ENCODE data around the gene IL22. TPM values are rescaled to one million over a fixed set of nuclear protein-coding genes. Genes with fewer than 3 reads are reported as not detected.

Gene IL22
- polyA plus RNA-seq: under 1 TPM in 1 of 3 donors, not detected in 2; 0.19 TPM

DNA sequence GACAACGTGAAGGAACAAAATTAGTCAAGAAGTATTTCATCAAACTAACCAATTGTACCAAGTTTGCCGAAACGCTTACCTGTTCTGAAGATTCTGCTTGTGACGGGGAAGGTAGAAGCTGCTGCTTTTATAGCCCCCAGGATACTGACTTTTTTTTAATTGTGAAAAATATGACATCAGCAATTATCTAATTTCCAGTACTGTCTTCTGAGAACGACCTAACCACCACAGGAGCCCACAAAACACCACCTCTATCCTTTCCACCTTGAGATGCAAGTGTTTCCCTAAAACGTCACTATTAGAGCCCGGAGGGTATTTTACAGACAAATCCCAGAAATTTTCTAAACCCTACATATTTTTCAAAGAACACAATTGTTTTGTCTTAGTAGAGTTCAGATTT is at the start of gene IL22:
Gene IL22 (minus strand): TSS at position 101 of the 400 bp plus-strand sequence. CDS start 156 bp downstream, outside the sequence.
- H3K27ac ChIP-seq (ENCODE audit: low read depth, low read length): no peak within 1 kb of the TSS
- 88 to 93% (median 91%) methylated on average over 7 of the region's 7 CpGs for WGBS, 3 donors

GRCh38 chr12:68297929-68298328 is 44.5 kb upstream of the IL22 start:
- 60 to 91% (median 88%) methylated on average over 4 of the region's 4 CpGs for WGBS, 3 donors
- H3K27ac ChIP-seq (ENCODE audit: low read depth, low read length): no peak overlapping the region

GRCh38 chr12:68294251-68294650 is 40.8 kb upstream of the IL22 start:
- 15 to 50% (median 46%) methylated on average over 2 of the region's 2 CpGs for WGBS, 3 donors
- no peak overlapping the region for H3K27ac ChIP-seq (ENCODE audit: low read depth, low read length)

GRCh38 chr12:68293347-68293746 is 39.9 kb upstream of the IL22 start:
- H3K27ac ChIP-seq (ENCODE audit: low read depth, low read length): no peak overlapping the region

- WGBS, 3 donors: 49 to 88% (median 79%) methylated on average over 9 of the region's 9 CpGs
- H3K27ac ChIP-seq (ENCODE audit: low read depth, low read length): no peak overlapping the region
Observed at GRCh38 chr12:68292151-68292943, 38.9 kb upstream of the IL22 start.

GRCh38 chr12:68291396-68292036 is 38.1 kb upstream of the IL22 start:
- WGBS, 3 donors: 87 to 95% (median 92%) methylated on average over 4 of the region's 4 CpGs

GRCh38 chr12:68290126-68290525 is 36.7 kb upstream of the IL22 start:
- no peak overlapping the region for H3K27ac ChIP-seq (ENCODE audit: low read depth, low read length)
- WGBS, 3 donors: 78 to 83% (median 78%) methylated on average over 6 of the region's 6 CpGs

More at GRCh38 chr12:68291396-68292036, 38.1 kb upstream of the IL22 start:
- H3K27ac ChIP-seq (ENCODE audit: low read depth, low read length): no peak overlapping the region

DNA sequence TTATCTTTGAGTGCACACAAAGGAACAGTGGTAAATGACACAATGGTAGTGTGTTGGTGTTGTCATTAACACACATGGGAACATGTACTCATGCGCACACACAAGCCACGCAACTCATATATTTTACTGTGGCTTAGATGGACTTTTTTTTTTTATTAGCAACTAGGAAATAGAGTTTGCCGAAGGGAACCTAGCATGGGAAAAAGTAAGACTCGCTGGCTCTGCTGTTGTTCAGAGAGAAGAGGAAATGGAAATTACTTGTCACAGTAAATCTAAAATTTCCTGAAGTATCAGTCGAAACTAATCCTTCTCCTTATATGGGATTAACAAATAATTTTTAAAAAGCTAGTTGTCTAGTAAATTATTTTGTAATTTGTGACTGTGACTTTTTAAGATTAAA is 33.7 kb upstream of the IL22 start:
- 58 to 81% (median 65%) methylated on average over 5 of the region's 5 CpGs for WGBS, 3 donors
- H3K27ac ChIP-seq (ENCODE audit: low read depth, low read length): no peak overlapping the region

GRCh38 chr12:68286396-68286795 is 33.0 kb upstream of the IL22 start:
- WGBS, 3 donors: 82 to 89% (median 86%) methylated on average over 4 of the region's 4 CpGs
- H3K27ac ChIP-seq (ENCODE audit: low read depth, low read length): no peak overlapping the region

GRCh38 chr12:68285541-68285940 is 32.1 kb upstream of the IL22 start:
- WGBS, 3 donors: 79 to 91% (median 81%) methylated on average over 3 of the region's 3 CpGs
- no peak overlapping the region for H3K27ac ChIP-seq (ENCODE audit: low read depth, low read length)

DNA sequence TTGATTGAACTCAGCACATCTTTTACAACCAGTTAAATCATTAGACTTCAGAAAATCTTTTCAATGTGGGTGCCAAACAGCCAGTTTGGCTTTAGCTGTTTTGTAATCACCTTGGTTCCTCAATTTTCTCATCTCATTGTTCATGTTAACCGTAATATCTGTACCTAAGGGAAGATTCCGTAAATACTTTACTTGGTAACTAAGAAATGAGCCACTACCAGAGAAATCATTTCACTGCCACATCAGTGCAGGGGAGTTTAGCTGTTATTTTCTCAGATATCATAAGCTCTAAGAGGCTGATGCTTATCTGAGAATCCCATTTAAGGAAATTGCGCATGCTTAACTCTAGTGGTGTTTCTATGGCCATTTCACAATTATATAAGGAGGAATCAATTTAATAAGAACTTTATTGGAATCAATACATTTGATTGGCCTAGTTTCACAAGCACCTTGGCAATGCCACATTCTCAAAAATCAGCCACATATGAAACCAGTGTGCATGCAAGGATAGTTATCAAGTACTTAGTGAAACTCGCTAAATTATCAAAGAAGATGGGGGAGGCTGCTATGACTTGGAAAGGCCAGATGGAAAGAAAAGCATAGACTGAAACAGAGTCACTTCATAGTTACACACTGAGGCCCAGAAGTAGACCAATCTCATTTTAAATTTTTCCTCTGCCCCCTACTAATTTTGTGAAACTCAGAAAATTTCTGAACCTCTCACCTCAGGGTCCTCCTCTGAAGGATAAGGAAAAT is 28.1 kb upstream of the IL22 start:
- WGBS, 3 donors: 73 to 87% (median 82%) methylated on average over 4 of the region's 4 CpGs
- H3K27ac ChIP-seq (ENCODE audit: low read depth, low read length): no peak overlapping the region

DNA sequence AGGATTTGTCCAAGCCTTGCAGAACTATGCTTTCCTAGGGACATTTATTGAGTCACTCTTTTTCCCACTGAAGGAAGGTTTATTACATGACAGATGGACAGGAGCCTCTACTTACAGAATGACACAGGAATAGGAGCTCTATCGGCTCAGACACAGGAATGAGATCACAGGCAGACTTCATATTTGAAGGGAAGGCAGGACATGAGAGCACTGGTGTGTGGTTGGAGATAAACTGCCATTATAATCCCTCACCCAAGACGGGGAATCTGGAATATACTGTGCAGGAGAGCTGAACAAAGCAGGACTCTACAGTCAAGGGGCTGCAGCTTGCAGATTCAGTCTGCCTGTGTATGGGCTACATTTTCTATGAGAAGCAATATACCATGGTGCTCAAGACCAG is 26.8 kb upstream of the IL22 start:
- H3K27ac ChIP-seq (ENCODE audit: low read depth, low read length): no peak overlapping the region
- 87 to 95% (median 95%) methylated on average over 2 of the region's 2 CpGs for WGBS, 3 donors

DNA sequence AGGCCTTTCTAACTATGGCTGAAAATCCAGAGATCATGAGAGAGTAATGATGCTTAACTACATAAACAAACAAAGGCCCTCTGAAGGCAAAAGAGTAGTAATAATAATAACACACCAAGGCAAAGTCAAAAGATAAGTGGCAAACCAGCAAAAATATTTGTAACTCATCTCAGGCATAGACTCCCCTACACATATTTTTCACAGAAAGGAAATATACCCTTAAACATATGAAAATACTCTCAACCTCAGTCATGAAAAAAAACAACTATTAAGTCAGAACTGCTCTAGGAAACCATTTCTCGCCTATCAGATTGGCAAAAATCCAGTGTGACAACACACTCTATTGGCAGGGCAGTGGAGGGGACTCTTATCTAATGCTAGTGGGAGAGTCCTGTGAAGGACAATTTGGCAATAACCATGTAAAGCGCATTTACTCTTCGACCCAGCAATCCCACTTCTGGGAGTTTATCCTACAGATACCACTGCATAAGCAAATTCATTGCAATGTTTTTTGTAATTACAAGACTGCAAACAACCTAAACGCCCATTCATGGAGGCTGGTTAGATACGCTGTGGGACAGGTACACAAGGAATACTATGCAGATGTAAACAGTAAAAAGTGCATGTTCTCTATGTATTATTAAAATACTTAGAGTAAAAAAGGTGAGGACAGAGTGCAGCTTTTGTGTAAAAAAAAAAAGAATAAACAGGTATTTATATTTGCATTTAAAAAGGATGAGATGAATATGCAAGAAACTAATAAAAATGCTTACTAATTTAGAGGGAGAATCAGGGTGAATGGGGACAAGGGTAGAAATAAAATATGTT is 26.0 kb upstream of the IL22 start:
- WGBS, 3 donors: 38 to 51% (median 49%) methylated on average over 5 of the region's 5 CpGs

DNA sequence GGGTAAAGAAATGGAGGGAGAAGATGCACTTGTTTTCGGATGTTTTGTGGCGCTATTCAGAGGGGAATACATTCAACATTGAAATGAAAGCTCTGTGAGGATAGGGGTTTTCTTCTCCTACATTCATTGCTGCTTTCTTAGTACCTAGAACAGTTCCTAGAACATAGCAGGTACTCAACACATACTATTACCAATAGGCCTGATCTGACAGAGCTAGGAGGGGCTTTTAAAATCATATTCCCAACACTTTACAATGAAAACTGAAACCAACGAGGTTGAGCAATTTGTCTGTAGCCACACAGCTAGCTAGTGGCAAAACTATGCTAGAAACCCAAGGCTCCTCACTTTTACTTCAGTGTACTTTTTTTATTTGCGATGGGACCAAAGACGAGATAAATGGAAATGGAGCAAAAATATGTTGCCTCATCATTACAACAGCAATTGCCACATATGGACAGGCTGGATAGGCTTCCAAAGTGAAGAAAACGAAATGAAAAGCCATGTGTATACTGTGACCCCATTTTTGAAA is 23.1 kb upstream of the IL22 start:
- 69 to 92% (median 72%) methylated on average over 6 of the region's 6 CpGs for WGBS, 3 donors

More for the DNA sequence above, 26.0 kb upstream of the IL22 start:
- no peak overlapping the region for H3K27ac ChIP-seq (ENCODE audit: low read depth, low read length)

GRCh38 chr12:68272732-68273131 is 19.3 kb upstream of the IL22 start:
- H3K27ac ChIP-seq (ENCODE audit: low read depth, low read length): no peak overlapping the region

More for the DNA sequence above, 23.1 kb upstream of the IL22 start:
- no peak overlapping the region for H3K27ac ChIP-seq (ENCODE audit: low read depth, low read length)

GRCh38 chr12:68271346-68271745 is 17.9 kb upstream of the IL22 start:
- no peak overlapping the region for H3K27ac ChIP-seq (ENCODE audit: low read depth, low read length)
- 57 to 60% (median 58%) methylated on average over 8 of the region's 8 CpGs for WGBS, 3 donors

DNA sequence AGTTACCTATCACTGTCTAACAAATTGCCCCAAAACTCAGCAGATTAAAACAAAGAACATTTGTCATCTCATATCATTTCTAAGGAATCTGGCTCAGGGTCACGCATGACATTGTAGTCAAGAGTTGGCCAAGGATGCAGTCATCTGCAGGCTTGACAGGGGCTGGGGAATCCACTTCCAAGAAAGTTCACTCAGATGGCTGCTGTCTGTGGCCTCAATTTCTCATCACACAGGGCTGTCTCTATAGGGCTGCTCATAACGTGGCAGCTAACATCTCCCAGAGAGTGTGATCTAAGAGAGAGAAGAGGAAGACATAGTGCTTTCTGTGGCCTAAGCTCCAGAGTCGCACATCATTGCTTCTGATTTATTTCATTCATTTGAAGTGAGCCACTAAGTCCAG is 17.0 kb upstream of the IL22 start:
- H3K27ac ChIP-seq (ENCODE audit: low read depth, low read length): no peak overlapping the region
- whole genome bisulfite sequencing, 3 donors: 77 to 85% (median 84%) methylated on average over 3 of the region's 3 CpGs

DNA sequence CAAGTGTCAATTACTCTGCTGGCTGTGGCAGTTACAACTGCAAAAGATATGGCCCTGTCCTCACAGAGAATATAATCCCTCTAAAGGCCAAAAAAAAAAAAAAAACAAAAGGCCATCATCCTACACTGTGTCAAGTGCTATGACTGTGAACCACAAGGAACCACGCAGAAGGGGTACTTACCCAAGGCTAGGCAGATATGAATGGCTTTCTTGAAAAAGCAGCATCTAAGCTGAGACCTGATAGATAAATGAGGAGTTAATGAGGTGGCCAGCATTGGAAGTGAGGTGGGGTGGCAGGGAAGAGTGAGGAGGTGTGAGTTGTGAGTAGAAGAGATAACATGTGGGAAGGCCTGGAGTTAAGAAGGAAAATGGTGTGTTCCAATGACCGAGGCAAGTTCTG is 16.4 kb upstream of the IL22 start:
- H3K27ac ChIP-seq (ENCODE audit: low read depth, low read length): no peak overlapping the region
- 74 to 94% (median 84%) methylated on average over 2 of the region's 2 CpGs for WGBS, 3 donors
